NCI-H526 treated with DMSO at 0.1 percent for 48 hours (cell line): Measurements from ENCODE around the gene FAM222A.

Experiments
- DNase-seq: peaks from one replicate; lab custom pipeline; 2025; lab: John Stamatoyannopoulos, UW

The FAM222A gene

GRCh38 chr12:109738209-109738608 lies 24.6 kb downstream of the FAM222A start:
- no peak for DNase-seq

GRCh38 chr12:109738878-109739665 lies 25.4 kb downstream of the FAM222A start:
- no peak for DNase-seq

- no peak for DNase-seq
Observed at GRCh38 chr12:109739747-109740693, 26.4 kb downstream of the FAM222A start.

GRCh38 chr12:109740694-109741245 lies 27.1 kb downstream of the FAM222A start:
- no peak for DNase-seq

- no peak for DNase-seq
Observed at GRCh38 chr12:109741286-109741969, 27.8 kb downstream of the FAM222A start.

- DNase-seq: no peak
Observed at GRCh38 chr12:109741970-109742703, 28.5 kb downstream of the FAM222A start.

GRCh38 chr12:109743076-109743910 lies 29.7 kb downstream of the FAM222A start:
- DNase-seq: no peak

GRCh38 chr12:109744026-109744425 lies 30.4 kb downstream of the FAM222A start:
- DNase-seq: no peak

- DNase-seq: no peak
Observed at GRCh38 chr12:109744986-109745942, 31.6 kb downstream of the FAM222A start.

- DNase-seq: no peak
Observed at GRCh38 chr12:109752117-109753053, 38.8 kb downstream of the FAM222A start.

GRCh38 chr12:109753054-109753401 lies 39.4 kb downstream of the FAM222A start:
- no peak for DNase-seq

GRCh38 chr12:109753959-109754358 lies 40.3 kb downstream of the FAM222A start:
- no peak for DNase-seq

GRCh38 chr12:109756457-109756856 lies 42.8 kb downstream of the FAM222A start:
- no peak for DNase-seq

- no peak for DNase-seq
Observed at GRCh38 chr12:109757671-109758265, 44.1 kb downstream of the FAM222A start.

GRCh38 chr12:109758426-109759420 lies 45.1 kb downstream of the FAM222A start:
- DNase-seq: no peak

- no peak for DNase-seq
Observed at GRCh38 chr12:109759595-109759994, 46.0 kb downstream of the FAM222A start.
